K562 treated with DMSO at 1 percent for 24 hours (cell line): Measurements from ENCODE around the gene ZNF888. TPM values are rescaled to one million over a fixed set of nuclear protein-coding genes. Genes with fewer than 3 reads are reported as not detected.

Source experiments
- total RNA-seq: library from RNA; unstranded; fragments of 300-600 nt; gene quantifications from 2 replicates; pipeline ENCODE4 v1.2.3, GENCODE V29; 2022; ENCODE audit warnings: low read depth; ENCODE audit not compliant: insufficient read depth

ZNF888 gene
- 3.5 and 5.4 TPM in 2 replicates for total RNA-seq

DNA sequence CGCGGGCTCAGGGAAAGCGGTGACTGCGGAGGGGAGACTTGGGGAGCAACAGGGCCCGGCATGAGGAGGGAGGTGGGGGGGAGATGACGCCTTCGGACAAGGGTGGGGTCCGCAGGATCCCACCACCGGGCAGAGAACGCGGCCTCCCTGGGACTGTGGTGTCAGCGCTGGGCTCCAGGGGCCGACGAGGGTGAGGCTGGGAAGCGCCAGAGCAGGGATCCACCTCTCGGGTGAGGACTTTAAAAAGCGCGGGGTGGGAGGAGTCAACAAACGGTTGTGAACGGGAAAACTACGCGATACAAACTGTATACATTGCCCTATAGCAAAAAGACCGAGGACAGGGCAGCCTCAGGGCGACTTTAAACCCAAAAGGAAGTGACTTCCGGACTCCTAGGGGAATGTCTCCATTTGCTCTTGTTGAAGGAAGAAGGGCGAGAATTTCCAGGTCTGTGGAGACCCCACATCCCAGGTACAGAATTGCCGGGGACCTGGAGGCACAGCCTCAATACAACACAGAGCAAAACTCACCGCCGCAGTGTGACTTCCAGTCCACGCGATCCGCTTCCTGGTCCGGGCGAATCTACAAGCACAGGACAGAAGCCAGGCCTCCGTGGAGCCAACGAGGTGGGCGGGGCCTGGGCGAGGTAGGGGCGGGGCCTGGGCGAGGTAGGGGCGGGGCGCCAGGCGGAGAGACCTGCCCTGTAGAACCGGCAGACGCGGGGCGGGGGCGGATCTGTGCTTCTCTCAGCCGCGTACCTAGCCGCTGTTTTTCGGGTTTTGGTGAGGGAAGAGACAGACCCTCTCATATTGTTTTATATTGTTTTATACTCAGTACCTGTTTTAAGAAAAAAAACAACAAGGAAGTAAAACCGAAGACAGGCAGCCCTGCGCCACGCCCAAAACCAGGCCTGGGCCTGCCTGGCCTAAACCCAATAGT is at the start of gene ZNF888:
TSS of gene ZNF888 (minus strand) at position 588 of the 937 bp plus-strand sequence. CDS start 5,555 bp downstream, outside the sequence.

DNA sequence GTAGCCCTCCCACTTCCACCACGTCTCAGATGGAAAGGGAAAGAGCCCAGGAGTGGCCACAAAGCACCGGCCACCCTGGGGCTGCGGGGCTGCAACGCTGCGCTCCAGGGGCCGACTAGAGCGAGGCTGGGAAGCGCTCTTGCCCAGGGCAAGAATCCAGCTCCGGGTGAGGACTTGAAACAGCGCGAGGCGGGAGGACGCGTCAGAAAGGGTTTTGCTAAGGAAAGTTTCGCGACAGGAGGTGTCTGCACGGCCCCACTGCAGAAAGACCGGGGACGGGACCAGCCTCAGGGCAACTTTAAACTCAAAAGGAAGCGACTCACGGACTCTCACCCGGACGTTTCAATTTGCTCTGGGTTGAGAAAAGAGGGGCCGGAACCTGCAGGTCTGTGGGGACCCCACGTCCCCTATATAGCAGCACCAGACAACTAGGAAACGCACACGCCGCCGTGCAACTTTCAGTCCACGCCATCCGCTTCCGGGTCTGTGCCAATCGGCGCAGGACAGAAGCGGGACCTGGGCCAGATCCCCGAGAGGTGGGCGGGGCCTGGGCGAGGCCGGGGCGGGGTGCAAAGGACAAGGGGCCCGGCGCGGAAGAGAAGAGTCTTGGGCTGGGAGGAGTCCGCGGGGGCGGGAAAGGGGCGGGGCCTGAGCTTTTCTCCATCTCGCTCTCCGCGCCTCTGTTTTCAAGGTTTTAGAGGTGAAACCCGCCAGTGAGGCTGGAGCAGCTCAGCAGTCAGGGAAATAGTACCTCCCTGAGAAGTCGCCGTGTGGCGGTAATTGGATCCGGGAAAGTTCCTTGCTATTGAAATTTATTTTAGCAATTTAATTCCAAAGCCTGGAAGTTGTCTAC is 39.4 kb upstream of the ZNF888 start, which contains the start of gene ZNF816:
TSS of gene ZNF816 (minus strand) at position 488 of the 853 bp plus-strand sequence. CDS start 6,792 bp downstream, outside the sequence.

DNA sequence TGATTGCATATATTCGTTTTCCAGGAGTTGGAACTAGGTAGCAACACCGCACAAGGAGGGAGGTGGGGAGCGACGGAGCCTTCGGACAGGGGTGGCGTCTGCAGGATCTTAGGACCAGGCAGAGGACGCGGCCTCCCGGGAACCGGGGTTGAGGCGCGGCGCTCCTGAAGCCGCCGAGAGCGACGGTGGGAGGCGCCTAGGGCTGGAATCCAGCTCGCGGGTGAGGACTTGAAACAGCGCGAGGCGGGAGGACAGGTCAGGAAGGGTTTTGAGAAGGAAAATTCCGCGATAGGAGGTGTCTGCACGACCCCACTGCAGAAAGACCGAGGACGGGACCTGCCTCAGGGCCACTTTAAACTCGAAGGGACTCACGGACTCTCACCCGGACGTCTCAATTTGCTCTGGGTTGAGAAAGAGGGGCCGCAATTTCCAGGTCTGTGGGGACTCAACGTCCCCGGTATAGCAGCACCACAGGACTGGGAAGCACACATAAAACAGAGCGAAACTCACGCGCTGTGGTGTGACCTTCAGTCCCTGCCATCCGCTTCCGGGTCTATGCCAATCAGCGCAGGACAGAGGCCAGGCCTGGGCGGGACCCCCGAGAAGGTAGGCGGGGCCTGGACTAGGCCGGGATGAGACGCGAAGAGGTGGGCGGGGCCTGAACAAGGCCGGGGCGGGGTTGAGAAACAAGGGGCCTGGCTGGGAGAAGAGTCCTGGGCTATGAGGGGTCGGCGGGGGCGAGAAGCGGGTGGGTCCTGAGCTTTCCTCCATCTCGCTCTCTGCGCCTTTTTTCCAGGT is 25.9 kb downstream of the ZNF888 start, which contains the start of gene ZNF320:
TSS of gene ZNF320 (minus strand) at position 498 of the 798 bp plus-strand sequence. CDS start 7,380 bp downstream, outside the sequence.

DNA sequence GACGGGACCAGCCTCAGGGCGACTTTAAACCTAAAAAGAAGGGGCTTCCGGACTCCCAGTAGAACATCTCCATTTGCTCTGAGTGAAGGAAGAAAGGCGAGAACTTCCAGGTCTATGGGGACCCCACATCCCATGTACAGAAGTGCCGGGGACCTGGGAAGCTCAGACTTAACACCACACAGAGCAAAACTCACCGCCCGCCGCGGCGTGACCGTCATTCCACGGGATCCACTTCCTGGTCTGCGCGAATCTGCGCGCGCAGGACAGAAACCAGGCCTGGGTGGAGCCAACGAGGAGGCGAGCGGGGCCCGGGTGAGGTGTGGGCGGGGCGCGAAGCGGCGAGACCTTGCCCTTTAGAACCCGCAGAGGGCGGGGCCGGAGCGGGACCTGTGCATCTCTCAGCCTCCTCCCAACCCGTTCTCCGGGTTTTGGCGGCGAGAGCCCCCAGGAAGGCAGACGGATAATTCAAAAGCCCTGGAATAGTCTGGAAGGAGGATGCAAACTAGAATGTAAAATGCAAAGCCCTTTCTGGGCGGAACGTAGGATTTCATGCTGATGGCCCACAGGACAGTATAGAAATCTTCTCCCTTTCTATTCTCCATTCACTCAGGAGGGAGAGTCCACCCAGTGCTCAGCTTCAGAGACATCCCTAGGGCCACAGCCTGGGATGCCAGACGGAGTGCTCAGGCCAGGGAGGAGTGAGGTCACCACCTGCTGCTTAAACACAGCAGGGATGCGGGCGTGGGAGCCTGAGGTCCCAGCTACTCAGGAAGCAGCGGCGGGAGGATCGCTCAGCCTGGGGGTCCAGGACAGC is 65.6 kb downstream of the ZNF888 start, which contains the start of gene ZNF468:
TSS of gene ZNF468 (minus strand) at position 242 of the 814 bp plus-strand sequence. CDS start 3,347 bp downstream, outside the sequence.

Other genes starting within 250 kb of the ZNF888 start
- 4.6 and 16.6 TPM in 2 replicates for gene ZNF611, start 188.4 kb downstream of the ZNF888 start, total RNA-seq
- gene ZNF600, start 136.6 kb downstream of the ZNF888 start, total RNA-seq: 5.3 and 6.8 TPM in 2 replicates
- 6.5 and 8.4 TPM in 2 replicates for gene ZNF28, start 101.8 kb downstream of the ZNF888 start, total RNA-seq
- 12.5 and 12.7 TPM in 2 replicates for gene ZNF468, start 65.8 kb downstream of the ZNF888 start, total RNA-seq
- gene ZNF320, start 25.8 kb downstream of the ZNF888 start, total RNA-seq: 3.8 and 4.9 TPM in 2 replicates
- 8.3 and 10.2 TPM in 2 replicates for gene ZNF816, start 39.5 kb upstream of the ZNF888 start, total RNA-seq
- gene ERVV-1, start 90.5 kb upstream of the ZNF888 start, total RNA-seq: not detected in 2 replicates
- gene ERVV-2, start 121.3 kb upstream of the ZNF888 start, total RNA-seq: 0.43 and 0.64 TPM in 2 replicates
- gene ZNF160, start 180.0 kb upstream of the ZNF888 start, total RNA-seq: 10.6 and 12.2 TPM in 2 replicates
- not detected in 2 replicates for gene ZNF415, start 209.5 kb upstream of the ZNF888 start, total RNA-seq
- 2.3 and 2.6 TPM in 2 replicates for gene ZNF347, start 235.6 kb upstream of the ZNF888 start, total RNA-seq